HG03135 (cell line): ENCODE data around the gene LIN28B.
"Not testable (repeated sequence)": the region's sequence is repeated elsewhere in the genome, so short reads cannot be mapped to it uniquely, and the experiment has no call there.

Source experiments
- ATAC-seq: cut with Tn5 transposase; IDR thresholded peaks from one replicate; pipeline ENCODE4 v1.9.1; 2021; ENCODE audit warnings: mild to moderate bottlenecking, moderate library complexity; ENCODE audit not compliant: unreplicated experiment

LIN28B gene

GRCh38 chr6:104955927-104956730 lies 778 bp upstream of the LIN28B start:
- no peak for ATAC-seq

GRCh38 chr6:104957301-104958177 lies 632 bp downstream of the LIN28B start:
- ATAC-seq: no peak

- no peak for ATAC-seq
Measured at GRCh38 chr6:104958178-104959025, 1.5 kb downstream of the LIN28B start.

DNA sequence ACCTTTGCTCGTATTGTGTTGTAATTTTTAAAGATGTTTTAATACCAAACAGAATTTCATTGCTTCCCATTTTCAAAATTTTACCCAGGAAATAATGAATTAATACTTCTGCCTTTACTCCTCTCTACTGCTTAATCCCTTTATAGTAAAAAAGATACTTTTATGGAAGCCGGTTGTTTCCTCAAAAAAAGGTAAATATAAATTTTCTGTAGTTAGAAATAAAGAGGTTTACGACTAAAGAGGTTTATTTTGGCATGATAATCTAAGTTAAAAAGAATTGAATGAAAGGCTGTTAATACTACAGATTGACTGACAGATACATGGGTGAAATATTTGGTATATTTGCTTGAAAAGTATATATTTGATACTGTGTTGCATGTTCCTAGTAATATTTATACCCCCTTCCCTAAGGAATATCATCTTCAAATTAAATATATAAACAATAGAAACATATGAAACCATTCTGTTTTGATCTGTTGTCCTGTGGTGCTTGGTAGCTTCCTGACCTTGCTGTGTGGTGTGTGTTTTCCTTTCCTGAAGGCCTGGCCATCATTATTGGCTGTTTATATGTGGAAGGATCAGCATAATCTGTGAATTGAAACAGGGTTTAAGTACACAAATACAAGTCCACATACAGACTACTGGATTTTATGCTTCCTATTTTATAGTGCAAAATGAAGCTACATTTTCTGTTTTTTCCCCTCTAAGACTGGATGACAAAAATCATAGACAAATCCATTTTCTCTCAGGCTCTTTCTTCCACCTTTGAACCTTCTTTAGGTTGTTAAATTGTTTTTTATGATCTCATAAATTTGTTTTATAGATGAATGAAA lies 2.3 kb downstream of the LIN28B start:
- no peak for ATAC-seq

GRCh38 chr6:104969108-104969507 lies 12.2 kb downstream of the LIN28B start:
- ATAC-seq: no peak

DNA sequence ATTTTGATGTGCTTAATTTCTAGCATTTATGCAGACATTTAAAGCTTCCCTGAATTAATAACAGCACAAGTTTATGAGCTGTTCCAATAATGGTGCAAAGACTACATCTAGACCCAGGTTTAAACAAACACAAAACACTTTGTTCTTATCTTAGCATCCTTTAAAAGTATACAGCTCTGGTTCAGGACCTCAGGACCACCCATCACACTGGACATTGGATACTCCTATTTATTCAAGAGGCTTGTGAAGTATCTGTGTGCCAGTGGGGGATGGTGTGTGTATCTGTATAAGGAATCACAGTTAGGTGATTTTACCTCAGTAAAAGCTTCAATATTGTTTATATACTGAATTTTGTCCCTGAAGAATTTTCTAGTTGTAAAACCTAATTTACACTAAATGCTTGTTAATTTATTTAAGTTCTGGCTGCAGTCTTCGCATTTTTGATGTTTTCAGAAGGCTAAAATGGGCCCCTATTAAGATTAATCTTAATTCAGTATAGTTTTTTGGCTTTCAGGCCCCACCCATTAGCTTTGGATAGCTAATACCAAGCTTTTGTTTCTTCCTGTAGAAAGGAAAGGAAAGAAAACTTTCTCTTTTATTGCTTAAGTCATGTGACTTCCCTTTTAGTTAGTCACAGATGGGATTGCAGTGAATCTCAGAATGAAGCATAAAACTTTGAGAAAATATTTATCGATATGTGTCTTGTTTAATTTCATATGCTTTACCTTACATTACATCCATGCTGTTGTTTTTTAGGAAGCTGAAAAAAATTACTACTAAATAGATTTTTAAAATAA lies 13.1 kb downstream of the LIN28B start:
- no peak for ATAC-seq

DNA sequence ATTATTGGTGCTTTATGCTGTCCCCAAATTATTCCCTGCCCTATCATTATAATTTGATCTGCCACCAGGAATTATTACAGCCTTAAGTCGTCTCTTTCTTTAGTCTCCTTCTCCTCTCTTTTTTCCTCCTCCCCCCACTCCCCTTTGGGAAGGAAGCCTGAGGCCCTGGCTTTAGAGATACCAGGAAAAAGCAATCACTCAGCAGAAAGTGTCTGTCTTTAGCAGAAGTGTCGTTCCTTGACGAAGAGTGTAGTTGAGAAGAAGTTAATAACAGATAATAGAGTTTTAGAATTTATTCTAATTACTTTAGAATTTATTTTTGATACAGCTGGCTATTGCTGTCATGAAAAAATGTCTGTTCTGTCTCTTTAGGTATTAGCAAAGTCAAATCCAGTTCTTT lies 16.5 kb downstream of the LIN28B start:
- ATAC-seq: no peak

DNA sequence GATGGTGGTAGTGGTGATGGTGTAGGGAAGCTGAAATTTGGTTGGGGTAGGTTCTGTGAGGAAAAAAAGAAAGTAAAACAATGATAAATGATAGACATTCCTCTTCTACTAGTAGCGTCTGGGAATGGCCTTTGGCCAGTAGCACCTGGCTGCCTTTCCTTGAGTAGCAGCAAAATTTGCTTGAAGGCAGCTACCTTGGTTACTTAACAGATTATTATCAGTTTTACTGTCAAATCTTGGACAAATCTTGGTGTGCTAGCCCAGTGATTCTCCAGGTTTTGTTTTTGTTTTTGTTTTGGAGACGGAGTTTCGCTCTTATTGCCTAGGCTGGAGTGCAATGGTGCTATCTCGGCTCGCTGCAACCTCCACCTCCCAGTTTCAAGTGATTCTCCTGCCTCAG lies 26.4 kb downstream of the LIN28B start:
- no peak for ATAC-seq

GRCh38 chr6:104983776-104984175 lies 26.9 kb downstream of the LIN28B start:
- no peak for ATAC-seq

DNA sequence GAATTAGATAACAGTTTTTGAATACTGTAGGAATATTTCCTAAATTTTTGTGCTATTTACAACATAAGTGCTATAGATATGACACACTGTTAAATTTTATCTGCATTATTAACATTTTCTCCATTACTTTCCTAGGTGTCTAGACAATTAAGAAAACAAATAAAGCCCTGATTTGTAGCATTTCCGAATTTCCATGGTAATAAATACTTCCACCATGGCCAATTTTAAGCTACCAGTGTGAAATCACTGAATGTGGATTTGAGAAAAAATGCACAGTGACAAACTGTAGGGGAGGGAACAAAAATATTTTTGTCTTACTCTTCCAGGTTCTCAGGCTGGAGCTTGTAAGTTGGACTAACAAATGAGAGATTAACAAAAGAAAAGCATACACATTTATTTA lies 27.9 kb downstream of the LIN28B start:
- no peak for ATAC-seq

- not testable (repeated sequence) for ATAC-seq
Measured at GRCh38 chr6:104985875-104986274, 29.0 kb downstream of the LIN28B start.

DNA sequence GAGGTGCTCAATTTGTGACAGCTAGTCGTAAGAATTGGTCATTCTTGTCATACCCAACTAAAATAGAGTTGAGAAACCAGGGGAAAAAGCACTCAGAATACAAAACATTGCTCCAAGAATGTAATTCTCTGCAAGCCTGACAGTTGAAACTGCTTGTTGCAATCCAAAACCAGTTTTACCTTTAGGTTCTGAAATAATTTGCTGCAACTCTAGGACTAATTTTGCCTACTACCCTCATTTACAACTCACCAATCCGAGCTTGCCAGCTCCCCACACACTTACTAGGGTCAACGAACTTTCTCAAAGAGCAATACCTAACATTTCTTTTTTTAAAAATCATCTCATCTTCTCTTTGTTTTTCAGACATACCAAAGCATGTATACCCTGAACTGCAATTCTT lies 29.7 kb downstream of the LIN28B start:
- no peak for ATAC-seq

DNA sequence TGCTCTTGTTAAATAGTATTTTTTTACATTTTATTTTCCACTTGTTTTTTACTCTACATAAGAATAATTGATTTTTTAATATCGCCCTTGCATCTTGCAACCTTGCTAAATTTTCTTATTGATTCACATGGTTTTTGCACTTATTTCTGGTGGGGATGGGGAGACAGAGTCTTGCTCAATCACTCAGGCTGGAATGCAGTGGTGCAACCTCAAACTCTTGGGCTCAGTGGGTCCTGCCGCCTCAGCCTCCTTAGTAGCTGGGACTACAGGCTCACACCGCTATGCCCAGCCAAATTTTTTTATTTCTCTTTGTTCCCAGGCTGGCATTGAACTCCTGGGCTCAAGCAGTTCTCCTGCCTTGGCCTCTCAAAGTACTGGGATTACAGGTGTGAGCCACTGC lies 30.3 kb downstream of the LIN28B start:
- no peak for ATAC-seq

GRCh38 chr6:104990085-104990484 lies 33.2 kb downstream of the LIN28B start:
- no peak for ATAC-seq

GRCh38 chr6:104991062-104991461 lies 34.2 kb downstream of the LIN28B start:
- not testable (repeated sequence) for ATAC-seq

DNA sequence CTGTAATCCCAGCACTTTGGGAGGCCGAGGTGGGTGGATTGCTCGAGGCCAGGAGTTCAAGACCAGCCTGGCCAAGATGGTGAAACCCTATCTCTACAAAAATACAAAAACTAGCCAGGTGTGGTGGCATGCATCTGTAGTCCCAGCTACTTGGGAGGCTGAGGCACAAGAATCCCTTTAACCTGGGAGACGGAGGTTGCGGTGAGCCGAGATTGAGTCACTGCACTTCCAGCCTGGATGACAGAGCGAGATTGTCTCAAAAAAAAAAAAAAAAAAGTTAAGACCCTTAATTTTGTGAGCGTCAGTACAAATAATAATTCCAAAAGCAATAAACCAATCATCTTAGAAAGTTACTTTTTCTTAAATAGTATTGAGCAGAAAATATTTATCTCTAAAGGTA lies 36.7 kb downstream of the LIN28B start:
- not testable (repeated sequence) for ATAC-seq

DNA sequence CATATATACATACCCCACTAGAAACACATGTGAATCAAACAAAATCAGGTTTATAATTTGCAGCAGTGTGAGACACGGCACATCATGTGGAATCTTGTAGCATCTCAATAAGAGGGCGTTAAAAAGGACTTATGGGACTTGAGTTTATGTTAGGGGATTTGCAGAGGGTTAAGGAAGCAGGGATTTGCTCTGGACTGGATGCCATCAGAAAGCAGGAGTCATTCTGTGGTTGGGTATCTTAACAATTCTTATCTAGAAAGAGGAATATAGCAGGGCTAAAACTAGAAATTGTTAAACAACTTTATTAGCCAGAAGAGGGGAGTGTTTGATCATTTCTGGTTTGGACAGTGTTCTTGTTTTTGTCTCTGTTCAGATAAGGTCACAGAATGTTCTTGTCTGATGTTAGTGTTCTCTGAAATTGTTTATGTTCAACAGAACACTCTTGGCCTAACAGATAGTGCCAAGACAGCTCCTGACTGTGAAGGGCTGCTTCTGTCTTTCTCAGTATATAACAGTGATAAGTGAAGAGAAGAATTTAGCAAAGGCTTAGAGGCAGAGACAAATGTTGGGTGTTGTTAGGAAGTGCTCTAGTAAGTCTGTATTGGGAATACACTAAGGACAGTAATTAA lies 39.2 kb downstream of the LIN28B start:
- no peak for ATAC-seq

DNA sequence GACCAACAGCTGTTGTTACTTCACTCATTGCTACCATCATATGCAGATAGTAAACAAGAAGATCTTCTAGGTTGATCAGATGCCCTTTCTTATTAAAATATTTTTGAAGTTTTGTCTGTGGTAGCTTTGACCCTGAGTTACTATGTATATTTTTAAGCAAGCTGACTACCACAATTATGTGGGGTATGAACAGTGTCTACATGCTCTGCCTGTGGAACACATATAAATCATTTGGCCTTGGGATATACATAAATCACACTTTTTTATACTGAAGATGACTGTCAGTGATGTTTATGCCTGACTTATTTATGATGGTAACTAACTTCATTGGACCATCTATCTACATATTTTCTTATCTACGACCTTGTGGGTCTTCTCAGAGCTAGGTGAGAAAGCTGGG lies 44.2 kb downstream of the LIN28B start:
- no peak for ATAC-seq

DNA sequence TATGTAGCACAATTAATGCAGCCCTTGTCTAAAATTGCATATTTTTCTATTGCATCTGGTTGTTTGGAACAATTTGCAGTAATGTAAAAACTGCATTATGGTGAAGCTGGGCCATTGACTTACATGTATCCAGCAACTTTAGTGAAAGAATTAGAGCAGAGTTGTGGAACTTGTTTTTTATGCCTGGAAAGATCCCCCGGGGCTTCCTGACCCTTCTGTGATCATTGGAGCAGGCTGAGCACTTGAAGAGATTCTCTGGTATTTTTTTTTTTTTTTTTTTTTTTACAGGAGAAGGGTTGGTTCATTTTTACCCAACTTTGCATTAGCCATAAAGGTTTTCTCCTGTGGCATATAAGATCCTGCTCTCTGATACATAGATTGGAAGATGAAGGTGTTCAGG lies 45.0 kb downstream of the LIN28B start:
- ATAC-seq: no peak
